Activated CD4-positive, alpha-beta T cell treated with anti-CD3 and anti-CD28 coated beads, Interleukin-2, amount 10 ng/mL, durations not matched to agents 24 days and 14 days (primary cell): ENCODE measurements around the gene PTTG1IP. TPM values are rescaled to one million over a fixed set of nuclear protein-coding genes. Genes with fewer than 3 reads are reported as not detected.

ENCODE experiments used
- DNase-seq: peaks from one replicate; pipeline ENCODE4 v3.0.0; 2022
- H3K27ac Mint-ChIP-seq: one replicate; pipeline ENCODE4 v1.8.0; 2022; ENCODE audit warnings: mild to moderate bottlenecking, mixed read lengths
- H3K27me3 Mint-ChIP-seq: one replicate; pipeline ENCODE4 v1.8.0; 2022; ENCODE audit warnings: mixed read lengths
- H3K36me3 Mint-ChIP-seq: one replicate; pipeline ENCODE4 v1.8.0; 2022; ENCODE audit warnings: low read depth, mild to moderate bottlenecking, mixed read lengths
- H3K4me1 Mint-ChIP-seq: one replicate; pipeline ENCODE4 v1.8.0; 2021; ENCODE audit warnings: mixed read lengths
- H3K4me3 Mint-ChIP-seq: one replicate; pipeline ENCODE4 v1.8.0; 2022; ENCODE audit warnings: mild to moderate bottlenecking, moderate library complexity, mixed read lengths
- H3K9me3 Mint-ChIP-seq: one replicate; pipeline ENCODE4 v1.8.0; 2021; ENCODE audit warnings: mixed read lengths
- intact Hi-C: fragments of 100-400 bp; cut with micrococcal nuclease; formaldehyde crosslinking; loops from one replicate; pipeline ENCODE4 v1.15.1; 2023
- total RNA-seq: library from RNA; stranded (reverse); gene quantifications from 2 replicates; pipeline ENCODE4 v1.2.3, GENCODE V29; 2022

Gene PTTG1IP
- total RNA-seq, 1 donor from 2014 or later, result 46.5 TPM

DNA sequence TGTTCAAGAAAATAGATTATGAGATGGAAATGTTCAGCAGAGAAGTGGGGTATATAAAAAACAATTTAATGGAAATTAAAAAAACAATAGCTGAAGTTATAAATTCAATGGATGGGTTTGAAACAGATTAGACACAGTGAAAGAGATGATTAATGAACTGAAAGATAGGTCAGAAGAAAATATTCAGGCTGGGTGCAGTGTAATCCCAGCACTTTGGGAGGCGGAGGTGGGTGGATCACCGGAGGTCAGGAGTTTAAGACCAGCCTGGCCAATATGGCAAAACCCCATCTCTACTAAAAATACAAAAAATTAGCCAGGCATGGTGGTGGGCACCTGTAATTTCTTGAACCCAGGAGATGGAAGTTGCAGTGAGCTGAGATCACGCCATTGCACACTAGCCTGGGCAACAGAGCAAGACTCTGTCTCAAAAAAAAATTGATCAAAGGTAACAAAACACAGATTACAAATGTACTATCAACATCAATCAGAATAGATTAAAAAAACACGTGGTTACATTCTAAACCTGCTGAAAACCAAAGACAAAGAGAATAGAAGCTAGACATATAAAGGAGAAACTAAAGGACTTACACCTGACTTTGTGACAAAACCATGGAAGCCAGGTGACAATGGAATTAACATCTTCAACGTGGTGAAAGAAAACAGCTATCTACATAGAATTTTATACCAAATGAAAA lies 50.9 kb downstream of the PTTG1IP start:
- no peak for DNase-seq
- Mint-ChIP-seq H3K4me3 (no peak overlapping the region), H3K9me3 (peaks cover 19% of the 10 kb centered on the region), H3K27ac (no peak overlapping the region), H3K27me3 (peaks cover 1% of the 10 kb centered on the region), H3K4me1 (no peaks in the 10 kb centered on the region), H3K36me3 (peaks cover 1% of the 10 kb centered on the region)
- intact Hi-C loops, result no loop called here

- peaks cover 4% of the 10 kb centered on the region for H3K4me1 Mint-ChIP-seq
- intact Hi-C loops, result no loop called here
- H3K4me3 Mint-ChIP-seq, result no peak overlapping the region
- DNase-seq, result no peak
- no peaks in the 10 kb centered on the region for H3K27me3 Mint-ChIP-seq
- H3K9me3 Mint-ChIP-seq, result peaks cover 13% of the 10 kb centered on the region
- peaks cover 4% of the 10 kb centered on the region for H3K36me3 Mint-ChIP-seq
- H3K27ac Mint-ChIP-seq, result no peak overlapping the region
These were observed 52.6 kb downstream of the PTTG1IP start for GRCh38 chr21:44820851-44821250.

DNA sequence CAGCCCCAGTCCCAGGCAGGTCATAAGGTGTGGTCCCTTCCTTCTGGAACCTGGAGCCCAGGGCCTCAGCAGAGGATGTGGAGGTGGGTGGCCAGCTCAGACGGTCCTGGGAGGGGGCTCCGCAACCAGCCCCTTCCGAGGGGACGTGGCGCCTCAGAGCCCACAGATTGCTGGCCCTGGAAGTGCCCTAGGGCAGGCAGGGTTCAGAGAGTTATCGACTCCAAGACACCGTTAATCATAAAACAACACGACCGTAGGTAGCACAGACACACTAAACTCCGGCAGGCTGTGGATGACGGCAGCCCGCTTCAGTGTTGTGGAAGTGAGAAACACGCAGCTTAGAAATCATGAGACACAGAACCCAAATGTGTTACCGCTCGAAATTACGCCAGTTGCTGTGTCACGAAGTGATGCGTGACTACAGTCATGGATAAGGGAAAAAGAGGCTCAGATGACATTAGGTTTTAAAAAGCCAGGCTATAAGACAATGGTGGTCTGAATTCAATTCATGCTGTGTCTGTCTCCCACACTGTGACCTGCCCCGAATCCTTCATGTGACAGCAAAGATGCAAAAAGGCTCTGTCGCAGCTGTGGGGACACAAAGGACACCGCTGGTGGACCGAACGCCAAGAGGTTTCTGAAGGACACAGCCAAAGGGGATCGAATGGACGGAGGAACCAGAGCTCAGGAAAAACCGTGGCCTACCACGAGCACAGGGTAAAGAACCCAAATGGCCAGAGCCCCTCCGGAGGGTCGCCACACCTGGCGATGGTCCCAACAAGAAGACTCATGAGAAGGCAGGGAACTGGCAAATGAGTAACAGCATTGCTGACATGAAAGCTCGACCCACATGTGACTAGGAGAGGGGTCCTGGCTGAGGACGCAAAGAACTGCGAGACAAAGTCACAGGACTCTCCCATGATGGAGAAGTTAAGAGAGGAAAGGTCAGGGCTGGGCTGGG lies 53.9 kb downstream of the PTTG1IP start:
- Mint-ChIP-seq H3K27me3 (no peaks in the 10 kb centered on the region), H3K4me3 (peak overlapping the region; percentile 64), H3K4me1 (peaks cover 6% of the 10 kb centered on the region), H3K9me3 (peaks cover 13% of the 10 kb centered on the region), H3K36me3 (peaks cover 4% of the 10 kb centered on the region), H3K27ac (peak overlapping the region; percentile 58)
- DNase-seq, result peak; percentile 60
- intact Hi-C loops, result loop anchor here (2.0 to 10.0 kb wide), 4 partner anchors 25 to 1845 kb away; partner anchors contain the start of genes PCBP3 and PKNOX1

GRCh38 chr21:44818640-44819011 lies 54.9 kb downstream of the PTTG1IP start:
- Mint-ChIP-seq H3K9me3 (peaks cover 13% of the 10 kb centered on the region), H3K4me3 (peak overlapping the region; percentile 79), H3K27ac (no peak overlapping the region), H3K36me3 (peaks cover 4% of the 10 kb centered on the region), H3K4me1 (peaks cover 6% of the 10 kb centered on the region), H3K27me3 (no peaks in the 10 kb centered on the region)
- intact Hi-C loops, result loop anchor here (1.0 to 10.0 kb wide), 5 partner anchors 17 to 1844 kb away; partner anchors contain the start of genes PCBP3, PKNOX1 and UBE2G2
- DNase-seq, result no peak

DNA sequence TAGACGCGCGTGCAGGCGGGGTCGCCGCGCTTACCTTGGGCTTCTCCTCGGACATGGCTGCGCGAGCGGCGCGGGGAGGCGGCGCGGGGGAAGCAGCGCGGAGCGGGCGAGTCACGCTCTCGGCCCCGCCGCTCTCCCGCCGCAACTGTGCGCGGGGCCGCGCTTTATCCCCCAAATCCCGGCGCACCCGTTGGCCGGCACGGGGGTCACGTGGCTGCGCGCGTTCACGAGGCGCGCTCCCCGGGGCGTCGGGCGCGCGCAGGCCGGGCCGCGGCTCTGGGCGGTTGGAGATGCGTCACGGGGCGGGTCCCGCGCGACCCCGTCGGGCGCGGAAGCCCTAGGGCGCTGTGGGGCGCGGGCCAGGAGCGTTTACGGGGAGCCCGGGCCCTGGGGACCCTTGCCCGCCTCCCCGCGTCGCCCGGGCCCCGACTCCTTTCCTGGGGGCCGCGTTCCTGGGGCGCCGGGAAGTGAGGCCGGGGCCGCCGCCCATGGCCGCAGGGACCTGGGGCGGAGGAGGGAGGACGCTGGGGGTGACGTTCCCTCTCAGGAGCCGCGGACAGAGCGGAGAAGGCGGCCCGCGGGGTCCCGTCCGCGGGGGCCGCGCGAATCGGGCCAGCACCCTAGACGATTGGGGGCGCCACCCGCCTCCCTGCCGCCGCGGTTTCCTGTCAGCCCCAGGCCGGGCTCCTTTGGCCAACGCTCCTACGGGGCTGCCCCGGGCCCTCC lies 55.4 kb downstream of the PTTG1IP start, which contains the start of gene SUMO3:
TSS of gene SUMO3 (minus strand) at position 149 of the 726 bp plus-strand sequence. CDS start at position 55, 94 bp downstream.
- intact Hi-C loops, result loop anchor here (1.0 to 10.0 kb wide), 7 partner anchors 17 to 1843 kb away; partner anchors contain the start of genes CFAP410, PCBP3, PKNOX1 and PTTG1IP
- peak within 1 kb of the TSS; percentile 58 for H3K27ac Mint-ChIP-seq
- peak within 1 kb of the TSS; percentile 79 for H3K4me3 Mint-ChIP-seq
- peaks cover 13% of the 10 kb centered on the region for H3K9me3 Mint-ChIP-seq
- peaks cover 4% of the 10 kb centered on the region for H3K36me3 Mint-ChIP-seq
- no peaks in the 10 kb centered on the region for H3K27me3 Mint-ChIP-seq
- peak; percentile 97 for DNase-seq
- peaks cover 6% of the 10 kb centered on the region for H3K4me1 Mint-ChIP-seq

DNA sequence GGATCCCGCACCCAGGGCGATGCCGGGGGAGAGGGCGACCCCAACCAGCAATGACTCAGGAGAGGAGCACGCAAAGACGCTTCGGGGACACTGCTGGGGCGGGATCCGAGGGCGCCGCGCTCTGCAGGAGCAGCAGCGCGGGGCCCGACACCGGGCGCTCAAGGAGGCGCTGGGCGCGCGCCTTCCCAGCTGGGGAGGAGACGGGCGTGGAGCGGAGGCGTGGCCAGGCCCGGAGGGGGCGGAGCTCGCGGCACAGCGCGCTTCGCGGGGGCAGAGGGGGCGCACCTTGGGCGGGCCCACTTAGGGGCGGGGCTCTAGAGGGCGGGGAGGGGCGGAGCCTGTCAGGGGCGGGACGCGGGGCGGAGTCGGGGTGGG lies 56.0 kb downstream of the PTTG1IP start:
- Mint-ChIP-seq H3K27me3 (no peaks in the 10 kb centered on the region), H3K36me3 (peaks cover 3% of the 10 kb centered on the region), H3K4me3 (peak overlapping the region; percentile 79), H3K9me3 (peaks cover 8% of the 10 kb centered on the region), H3K4me1 (peaks cover 6% of the 10 kb centered on the region), H3K27ac (peak overlapping the region; percentile 20)
- DNase-seq, result peak; percentile 99
- intact Hi-C loops, result loop anchor here (1.0 to 10.0 kb wide), 5 partner anchors 56 to 1843 kb away; partner anchors contain the start of genes CFAP410, PCBP3, PKNOX1 and PTTG1IP

- intact Hi-C loops, result loop anchor here (1.0 to 10.0 kb wide), 5 partner anchors 56 to 1842 kb away; partner anchors contain the start of genes CFAP410, PCBP3, PKNOX1 and PTTG1IP
- H3K9me3 Mint-ChIP-seq, result peaks cover 3% of the 10 kb centered on the region
- peaks cover 3% of the 10 kb centered on the region for H3K36me3 Mint-ChIP-seq
- peak; percentile 55 for DNase-seq
- peak overlapping the region; percentile 86 for H3K4me3 Mint-ChIP-seq
- H3K4me1 Mint-ChIP-seq, result peaks cover 6% of the 10 kb centered on the region
- H3K27ac Mint-ChIP-seq, result peak overlapping the region; percentile 56
- H3K27me3 Mint-ChIP-seq, result no peaks in the 10 kb centered on the region
These were observed 56.6 kb downstream of the PTTG1IP start for GRCh38 chr21:44816761-44817505.

- Mint-ChIP-seq H3K36me3 (peaks cover 7% of the 10 kb centered on the region), H3K4me3 (peak overlapping the region; percentile 86), H3K27me3 (no peaks in the 10 kb centered on the region), H3K9me3 (no peaks in the 10 kb centered on the region), H3K27ac (peak overlapping the region; percentile 56), H3K4me1 (peaks cover 10% of the 10 kb centered on the region)
- DNase-seq, result peak; percentile 59
- intact Hi-C loops, result loop anchor here (2.0 to 10.0 kb wide), 4 partner anchors 111 to 1841 kb away; partner anchors contain the start of genes CFAP410, PCBP3 and PKNOX1
These were observed 57.5 kb downstream of the PTTG1IP start for GRCh38 chr21:44815852-44816628.

- Mint-ChIP-seq H3K36me3 (peaks cover 9% of the 10 kb centered on the region), H3K4me3 (no peak overlapping the region), H3K27me3 (no peaks in the 10 kb centered on the region), H3K27ac (no peak overlapping the region), H3K4me1 (peaks cover 15% of the 10 kb centered on the region), H3K9me3 (no peaks in the 10 kb centered on the region)
- intact Hi-C loops, result loop anchor here (5.0 to 10.0 kb wide), 3 partner anchors 112 to 1840 kb away; partner anchors contain the start of genes PCBP3 and PKNOX1
- no peak for DNase-seq
These were observed 58.3 kb downstream of the PTTG1IP start for GRCh38 chr21:44815225-44815624.

DNA sequence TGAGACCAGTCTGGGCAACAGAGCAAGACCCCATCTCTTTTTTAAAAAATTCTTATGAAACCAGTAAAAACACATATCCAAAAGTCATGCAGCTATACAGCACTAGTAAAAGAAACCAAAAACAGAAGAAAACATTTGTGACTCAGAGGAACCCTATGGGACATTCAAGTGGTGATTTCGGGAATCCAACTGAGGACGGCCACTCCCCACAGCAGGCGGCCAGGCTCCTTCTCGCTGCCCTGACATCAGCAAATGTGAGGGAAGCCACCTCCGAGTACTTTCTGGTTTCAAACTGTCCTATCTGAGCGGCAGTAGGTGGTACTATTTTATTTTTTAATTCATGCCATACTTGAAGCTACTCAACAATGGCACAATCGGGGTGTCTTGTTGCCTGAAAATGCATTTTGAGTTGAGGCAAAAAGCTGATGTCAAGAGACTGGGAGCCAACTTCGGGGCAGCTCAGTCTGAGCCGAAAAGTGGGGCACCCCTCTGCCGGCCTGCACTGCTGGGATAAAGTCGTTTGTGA lies 58.9 kb downstream of the PTTG1IP start:
- H3K27ac Mint-ChIP-seq, result no peak overlapping the region
- H3K9me3 Mint-ChIP-seq, result no peaks in the 10 kb centered on the region
- no peaks in the 10 kb centered on the region for H3K27me3 Mint-ChIP-seq
- intact Hi-C loops, result loop anchor here (5.0 to 10.0 kb wide), 3 partner anchors 113 to 1840 kb away; partner anchors contain the start of genes PCBP3 and PKNOX1
- H3K4me3 Mint-ChIP-seq, result no peak overlapping the region
- peaks cover 13% of the 10 kb centered on the region for H3K36me3 Mint-ChIP-seq
- H3K4me1 Mint-ChIP-seq, result peaks cover 15% of the 10 kb centered on the region
- DNase-seq, result no peak

DNA sequence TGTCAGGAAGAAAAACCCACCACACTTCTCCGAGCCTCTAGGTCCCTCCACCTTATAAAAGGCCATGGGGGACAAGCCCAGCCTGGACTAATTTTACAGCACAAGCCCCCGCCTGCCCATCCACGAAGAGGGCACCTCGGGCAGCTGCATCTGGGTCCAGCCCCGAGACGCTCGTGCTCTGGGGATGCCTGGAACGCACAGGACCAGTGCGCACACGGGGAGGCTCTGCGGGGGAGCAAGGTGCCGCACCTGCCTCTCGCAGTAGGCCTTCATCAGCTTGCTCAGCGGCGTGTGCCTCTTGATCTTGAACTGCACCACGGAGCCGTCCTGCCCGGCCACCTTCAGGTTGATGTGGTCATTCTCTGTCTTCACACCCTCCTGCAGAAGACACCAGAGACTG lies 59.8 kb downstream of the PTTG1IP start:
- Mint-ChIP-seq H3K36me3 (peaks cover 20% of the 10 kb centered on the region), H3K4me3 (no peak overlapping the region), H3K4me1 (peaks cover 15% of the 10 kb centered on the region), H3K27ac (no peak overlapping the region), H3K9me3 (no peaks in the 10 kb centered on the region), H3K27me3 (no peaks in the 10 kb centered on the region)
- intact Hi-C loops, result loop anchor here (10.0 kb wide), 1 partner anchor 1839 kb away; the partner anchor contains the start of gene PKNOX1
- no peak for DNase-seq
